DOHH2 (cell line): Measurements from ENCODE around the gene AMPD3.
"Not testable (repeated sequence)": the region's sequence is repeated elsewhere in the genome, so short reads cannot be mapped to it uniquely, and the experiment has no call there.

ENCODE experiments used
- H3F3A ChIP-seq: fragments of 200-600 bp; sonication (generic), shearing (Covaris generic); 2 replicates; pipeline ENCODE4 v1.6.0; 2016; ENCODE audit warnings: antibody characterized with exemption, mild to moderate bottlenecking; ENCODE audit not compliant: control insufficient read depth, insufficient read depth
- H3K27ac ChIP-seq: fragments of 200-600 bp; sonication (generic); 2 replicates; pipeline ENCODE4 v1.5.1; 2014; ENCODE audit warnings: low read depth, mild to moderate bottlenecking, low read length, moderate library complexity
- H3K27me3 ChIP-seq: fragments of 200-600 bp; sonication (generic); 2 replicates; pipeline ENCODE4 v1.6.1; 2014; ENCODE audit warnings: mild to moderate bottlenecking, low read length, mixed read lengths; ENCODE audit not compliant: control insufficient read depth
- H3K36me3 ChIP-seq: fragments of 200-600 bp; sonication (generic); 2 replicates; pipeline ENCODE4 v1.6.1; 2014; ENCODE audit warnings: mild to moderate bottlenecking, low read length, moderate library complexity, mixed read lengths; ENCODE audit not compliant: control insufficient read depth
- H3K4me1 ChIP-seq: fragments of 200-600 bp; sonication (generic); 2 replicates; pipeline ENCODE4 v1.6.1; 2014; ENCODE audit warnings: mild to moderate bottlenecking, low read length, mixed read lengths; ENCODE audit not compliant: control insufficient read depth
- H3K4me2 ChIP-seq: fragments of 200-600 bp; sonication (generic); 2 replicates; pipeline ENCODE4 v1.6.0; 2014; ENCODE audit warnings: mild to moderate bottlenecking, low read length, moderate library complexity
- H3K4me3 ChIP-seq: fragments of 200-600 bp; sonication (generic); 2 replicates; pipeline ENCODE4 v1.5.1; 2014; ENCODE audit warnings: mild to moderate bottlenecking, low read length, mixed read lengths
- H3K79me2 ChIP-seq: fragments of 200-600 bp; sonication (generic); 2 replicates; pipeline ENCODE4 v1.6.1; 2014; ENCODE audit warnings: mild to moderate bottlenecking, low read length, mixed read lengths; ENCODE audit not compliant: control insufficient read depth
- H3K9me2 ChIP-seq: fragments of 200-600 bp; sonication (generic); replicated peaks from 2 replicates; pipeline ENCODE4 v1.6.1; 2014; ENCODE audit warnings: mild to moderate bottlenecking, low read length, mixed read lengths; ENCODE audit not compliant: control insufficient read depth
- H3K9me3 ChIP-seq: fragments of 200-600 bp; sonication (generic); 2 replicates; pipeline ENCODE4 v1.6.1; 2014; ENCODE audit warnings: antibody characterized with exemption, low read length, mixed read lengths; ENCODE audit not compliant: control insufficient read depth, insufficient read depth
- H4K20me1 ChIP-seq: fragments of 200-600 bp; sonication (generic); 2 replicates; pipeline ENCODE4 v1.6.0; 2014; ENCODE audit warnings: low read depth, mild to moderate bottlenecking, antibody characterized with exemption, low read length, moderate library complexity; ENCODE audit not compliant: control insufficient read depth, insufficient read depth
- EZH2phosphoT487 ChIP-seq: fragments of 200-600 bp; sonication (generic); IDR thresholded peaks from 2 replicates; pipeline ENCODE4 v1.6.1; 2017; ENCODE audit warnings: borderline replicate concordance, mild to moderate bottlenecking, antibody characterized with exemption, low read length, moderate library complexity, mixed read lengths
- TF ChIP-seq, protein P1 (sequence below): fragments of 200-600 bp; sonication (generic); IDR thresholded peaks from one replicate; pipeline ENCODE4 v1.5.1; 2014; ENCODE audit warnings: antibody characterized with exemption, mild to moderate bottlenecking, low read depth, low read length; ENCODE audit not compliant: poor library complexity, severe bottlenecking

Gene AMPD3

GRCh38 chr11:10432971-10433370, 22.1 kb upstream of the AMPD3 start:
- Histone ChIP-seq H3K4me2 (no peak overlapping the region), H3K27ac (no peak overlapping the region), H3K9me2 (no peaks in the 10 kb centered on the region), H4K20me1 (no peaks in the 10 kb centered on the region), H3K27me3 (no peaks in the 10 kb centered on the region), H3K9me3 (no peaks in the 10 kb centered on the region), H3K4me1 (peaks cover 5% of the 10 kb centered on the region), H3F3A (no peaks in the 10 kb centered on the region), H3K79me2 (no peaks in the 10 kb centered on the region), H3K36me3 (no peaks in the 10 kb centered on the region), H3K4me3 (no peak overlapping the region)
- TF ChIP-seq EZH2phosphoT487, result no peak
- TF ChIP-seq, protein P1, sequence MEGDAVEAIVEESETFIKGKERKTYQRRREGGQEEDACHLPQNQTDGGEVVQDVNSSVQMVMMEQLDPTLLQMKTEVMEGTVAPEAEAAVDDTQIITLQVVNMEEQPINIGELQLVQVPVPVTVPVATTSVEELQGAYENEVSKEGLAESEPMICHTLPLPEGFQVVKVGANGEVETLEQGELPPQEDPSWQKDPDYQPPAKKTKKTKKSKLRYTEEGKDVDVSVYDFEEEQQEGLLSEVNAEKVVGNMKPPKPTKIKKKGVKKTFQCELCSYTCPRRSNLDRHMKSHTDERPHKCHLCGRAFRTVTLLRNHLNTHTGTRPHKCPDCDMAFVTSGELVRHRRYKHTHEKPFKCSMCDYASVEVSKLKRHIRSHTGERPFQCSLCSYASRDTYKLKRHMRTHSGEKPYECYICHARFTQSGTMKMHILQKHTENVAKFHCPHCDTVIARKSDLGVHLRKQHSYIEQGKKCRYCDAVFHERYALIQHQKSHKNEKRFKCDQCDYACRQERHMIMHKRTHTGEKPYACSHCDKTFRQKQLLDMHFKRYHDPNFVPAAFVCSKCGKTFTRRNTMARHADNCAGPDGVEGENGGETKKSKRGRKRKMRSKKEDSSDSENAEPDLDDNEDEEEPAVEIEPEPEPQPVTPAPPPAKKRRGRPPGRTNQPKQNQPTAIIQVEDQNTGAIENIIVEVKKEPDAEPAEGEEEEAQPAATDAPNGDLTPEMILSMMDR, result no peak

- H3K36me3 ChIP-seq, result no peaks in the 10 kb centered on the region
- no peak overlapping the region for H3K4me2 ChIP-seq
- H3K79me2 ChIP-seq, result no peaks in the 10 kb centered on the region
- no peaks in the 10 kb centered on the region for H3K27me3 ChIP-seq
- no peak overlapping the region for H3K27ac ChIP-seq
- 0 out of 2 replicates have a peak, but pooled peaks cover under 1% of the 10 kb centered on the region for H3F3A ChIP-seq
- no peak overlapping the region for H3K4me3 ChIP-seq
- H3K9me3 ChIP-seq, result no peaks in the 10 kb centered on the region
- no peak for TF ChIP-seq EZH2phosphoT487
- TF ChIP-seq, protein P1, result no peak
- H3K4me1 ChIP-seq, result peaks cover 5% of the 10 kb centered on the region
- H4K20me1 ChIP-seq, result no peaks in the 10 kb centered on the region
- H3K9me2 ChIP-seq, result no peaks in the 10 kb centered on the region
Observed at GRCh38 chr11:10436224-10436623, 18.8 kb upstream of the AMPD3 start.

GRCh38 chr11:10436683-10437082, 18.4 kb upstream of the AMPD3 start:
- not testable (repeated sequence) for H4K20me1 ChIP-seq, H3F3A ChIP-seq, H3K36me3 ChIP-seq, H3K4me2 ChIP-seq, H3K4me1 ChIP-seq, H3K4me3 ChIP-seq, H3K9me3 ChIP-seq, H3K9me2 ChIP-seq, H3K27ac ChIP-seq, H3K27me3 ChIP-seq, H3K79me2 ChIP-seq

DNA sequence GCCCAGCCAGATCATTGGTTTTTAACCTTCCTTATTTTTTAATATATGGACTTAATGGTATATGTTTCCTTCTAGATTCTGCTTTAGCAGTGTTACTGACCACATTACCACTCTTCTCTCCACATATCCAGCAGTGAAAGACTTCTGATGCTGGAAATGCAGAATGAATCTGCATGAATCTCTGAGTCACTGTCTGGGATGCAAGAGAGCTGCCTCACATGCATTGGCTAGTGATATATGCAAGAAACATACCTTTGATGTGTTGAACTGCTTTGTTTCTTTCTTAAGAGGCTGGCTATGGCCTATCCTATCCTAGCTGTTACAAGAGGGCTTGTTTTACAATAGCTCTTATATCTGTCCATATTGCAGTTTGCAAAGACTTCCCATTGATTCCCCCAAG, 16.6 kb upstream of the AMPD3 start:
- Histone ChIP-seq H3K4me2 (no peak overlapping the region), H3K4me1 (peaks cover 25% of the 10 kb centered on the region), H3K27me3 (no peaks in the 10 kb centered on the region), H4K20me1 (no peaks in the 10 kb centered on the region), H3K4me3 (no peak overlapping the region), H3K36me3 (no peaks in the 10 kb centered on the region), H3K79me2 (no peaks in the 10 kb centered on the region), H3K9me3 (peaks cover 3% of the 10 kb centered on the region; the same call in 1 of the 2 replicates), H3K27ac (no peak overlapping the region), H3K9me2 (no peaks in the 10 kb centered on the region), H3F3A (peaks cover 12% of the 10 kb centered on the region)
- TF ChIP-seq, protein P1, result no peak
- no peak for TF ChIP-seq EZH2phosphoT487
